ENCODE results near the gene LYRM4.

GRCh38 chr6:5191222-5191621 is 69.5 kb downstream of the LYRM4 start:
- no peak for TF ChIP-seq CTCF (IDR thresholded peaks at IDR 0.05; ENCODE audit: low read length)
- no peak for TF ChIP-seq EZH2 (IDR thresholded peaks at IDR 0.05; ENCODE audit: borderline replicate concordance, low read length)

All from OCI-LY1 (cell line).